K562 (cell line): ENCODE results near the gene COX14. TPM values are rescaled to one million over a fixed set of nuclear protein-coding genes. Genes with fewer than 3 reads are reported as not detected.

ENCODE experiments used
- CBX3 ChIP-seq, 2 experiments: IDR thresholded peaks; 1 replicate in 1 of 2; 2 replicates in 1 of 2; pipeline ENCODE4 v1.6.1; 2012; ENCODE audit warnings: inconsistent platforms in 2 of 2, low read length in 2 of 2, borderline replicate concordance in 1 of 2, control low read depth in 1 of 2
- HDAC2 ChIP-seq: fragments of 450-650 bp; IDR thresholded peaks from 2 replicates; pipeline ENCODE4 v1.6.1; 2016; ENCODE audit warnings: mild to moderate bottlenecking
- KLF13 ChIP-seq: fragments of 450-650 bp; IDR thresholded peaks from 2 replicates; pipeline ENCODE4 v1.6.1; 2016; ENCODE audit warnings: missing genetic modification characterization, low read depth, mild to moderate bottlenecking, missing compliant biosample characterization, moderate library complexity, borderline replicate concordance
- MAZ ChIP-seq, 2 experiments: fragments of 450-650 bp in 1 of 2; sonication (generic) in 1 of 2; formaldehyde crosslinking; IDR thresholded peaks in 1 of 2; conservative IDR thresholded peaks in 1 of 2; 2 replicates each; pipeline versions ENCODE4 v1.4.0 to v1.5.0; 2020; ENCODE audit warnings: mild to moderate bottlenecking in 1 of 2, missing genetic modification reagents in 1 of 2
- OTX1 ChIP-seq: fragments of 450-650 bp; formaldehyde crosslinking; IDR thresholded peaks from 2 replicates; pipeline ENCODE4 v1.4.0; 2022; ENCODE audit warnings: mild to moderate bottlenecking
- RCOR1 ChIP-seq, 2 experiments: IDR thresholded peaks; 2 replicates each; pipeline ENCODE4 v1.6.1; 2012; ENCODE audit warnings: low read depth in 2 of 2, low read length in 2 of 2, borderline replicate concordance in 1 of 2, improper control_type of control experiment in 1 of 2
- SIN3B ChIP-seq: fragments of 450-650 bp; IDR thresholded peaks from 2 replicates; pipeline ENCODE4 v1.6.1; 2017; ENCODE audit warnings: low read depth, mild to moderate bottlenecking, moderate library complexity
- ZBTB7A ChIP-seq: IDR thresholded peaks from 2 replicates; pipeline ENCODE4 v1.6.1; 2011; ENCODE audit warnings: low read depth, mild to moderate bottlenecking, low read length, moderate library complexity, borderline replicate concordance; ENCODE audit not compliant: control insufficient read depth
- ZNF165 ChIP-seq: fragments of 250-450 bp; sonication (Bioruptor Pico); IDR thresholded peaks from 2 replicates; pipeline ENCODE4 v1.4.0; 2020; ENCODE audit warnings: borderline replicate concordance
- polyA plus RNA-seq, 8 experiments: library from polyadenylated mRNA; depleted of rRNA in 4 of 8; stranded (reverse) in 5 of 8; unstranded in 3 of 8; fragments of >200 nt; fragmentation: Nextera tagmentation in 2 of 8; fragmentation: Illumina TruSeq in 1 of 8; extraction: Ambion mirVana in 2 of 8; extraction: Trizol in 1 of 8; gene quantifications; 2 replicates each; pipeline versions ENCODE4 v1.2.1 to v1.2.3, GENCODE V29; 2011 to 2014; ENCODE audit warnings: inconsistent platforms in 1 of 8, missing spikeins in 1 of 8
- total RNA-seq, 7 experiments: library from RNA; depleted of rRNA in 6 of 7; stranded (reverse); fragments of >200 nt in 6 of 7; fragmentation: Illumina TruSeq in 2 of 7; extraction: Trizol in 2 of 7; gene quantifications; 2 replicates each; pipeline versions ENCODE4 v1.2.1 to v1.2.3, GENCODE V29; 2011 to 2021; ENCODE audit warnings: low replicate concordance in 1 of 7
- TF ChIP-seq, protein P1 (sequence below), 2 experiments: fragments of 450-650 bp in 1 of 2; sonication (generic) in 1 of 2; formaldehyde crosslinking in 1 of 2; IDR thresholded peaks; 2 replicates each; pipeline versions ENCODE4 v1.7.1 to v1.9.0; 2016 to 2022; ENCODE audit warnings: inconsistent platforms in 1 of 2, mild to moderate bottlenecking in 1 of 2, missing genetic modification reagents in 1 of 2
- TF ChIP-seq, protein P2 (sequence below): sonication (generic); formaldehyde crosslinking; IDR thresholded peaks from 2 replicates; pipeline ENCODE4 v1.8.1; 2023; ENCODE audit warnings: mild to moderate bottlenecking, missing genetic modification reagents
- TF ChIP-seq, protein P3 (sequence below): sonication (generic); formaldehyde crosslinking; IDR thresholded peaks from 2 replicates; pipeline ENCODE4 v1.8.0; 2022; ENCODE audit warnings: mild to moderate bottlenecking, low read depth, missing genetic modification reagents

Gene COX14
- total and polyA plus RNA-seq, 9 of the 15 experiments (the other 6 are each of a cell fraction or from before 2014, with no cell fraction given): 44.4 to 269 (median 53.4) TPM

DNA sequence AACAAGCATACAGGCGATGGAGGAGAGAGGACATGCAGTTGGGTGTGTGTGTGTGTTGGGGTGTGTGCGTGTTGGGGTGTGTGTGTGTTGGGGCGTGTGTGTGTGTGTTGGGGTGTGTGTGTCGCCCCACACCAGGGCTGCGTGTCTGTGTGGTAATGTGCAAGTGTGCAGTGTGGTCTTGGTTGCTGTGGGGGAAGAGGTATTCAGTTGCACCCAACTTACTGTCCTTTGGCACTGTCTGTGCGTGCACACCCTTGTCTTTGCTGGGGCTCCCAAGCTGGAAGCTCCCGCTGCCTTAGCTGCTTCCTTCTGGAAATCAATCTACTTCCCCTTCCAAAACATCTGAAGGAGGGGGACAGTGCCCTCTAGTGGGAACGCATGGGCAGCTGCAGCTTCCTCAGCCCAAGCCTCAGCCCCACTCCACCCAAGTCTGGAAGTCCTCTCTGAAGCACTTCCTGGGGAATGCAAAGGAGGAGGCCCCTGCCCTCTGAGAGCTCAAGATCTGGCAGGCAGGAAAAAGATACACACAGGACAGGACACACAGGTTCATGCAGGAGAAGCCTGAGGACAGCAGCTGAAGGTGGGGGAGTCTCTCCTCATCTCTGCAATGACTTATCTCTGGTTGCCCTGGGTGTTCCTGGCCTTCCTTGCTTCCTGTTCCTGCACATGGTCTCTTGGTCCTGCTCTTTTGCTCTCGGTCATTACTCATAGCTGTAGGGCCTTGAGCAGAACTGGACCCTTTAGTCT lies 41.5 kb upstream of the COX14 start (continued):
- TF ChIP-seq, protein P1, sequence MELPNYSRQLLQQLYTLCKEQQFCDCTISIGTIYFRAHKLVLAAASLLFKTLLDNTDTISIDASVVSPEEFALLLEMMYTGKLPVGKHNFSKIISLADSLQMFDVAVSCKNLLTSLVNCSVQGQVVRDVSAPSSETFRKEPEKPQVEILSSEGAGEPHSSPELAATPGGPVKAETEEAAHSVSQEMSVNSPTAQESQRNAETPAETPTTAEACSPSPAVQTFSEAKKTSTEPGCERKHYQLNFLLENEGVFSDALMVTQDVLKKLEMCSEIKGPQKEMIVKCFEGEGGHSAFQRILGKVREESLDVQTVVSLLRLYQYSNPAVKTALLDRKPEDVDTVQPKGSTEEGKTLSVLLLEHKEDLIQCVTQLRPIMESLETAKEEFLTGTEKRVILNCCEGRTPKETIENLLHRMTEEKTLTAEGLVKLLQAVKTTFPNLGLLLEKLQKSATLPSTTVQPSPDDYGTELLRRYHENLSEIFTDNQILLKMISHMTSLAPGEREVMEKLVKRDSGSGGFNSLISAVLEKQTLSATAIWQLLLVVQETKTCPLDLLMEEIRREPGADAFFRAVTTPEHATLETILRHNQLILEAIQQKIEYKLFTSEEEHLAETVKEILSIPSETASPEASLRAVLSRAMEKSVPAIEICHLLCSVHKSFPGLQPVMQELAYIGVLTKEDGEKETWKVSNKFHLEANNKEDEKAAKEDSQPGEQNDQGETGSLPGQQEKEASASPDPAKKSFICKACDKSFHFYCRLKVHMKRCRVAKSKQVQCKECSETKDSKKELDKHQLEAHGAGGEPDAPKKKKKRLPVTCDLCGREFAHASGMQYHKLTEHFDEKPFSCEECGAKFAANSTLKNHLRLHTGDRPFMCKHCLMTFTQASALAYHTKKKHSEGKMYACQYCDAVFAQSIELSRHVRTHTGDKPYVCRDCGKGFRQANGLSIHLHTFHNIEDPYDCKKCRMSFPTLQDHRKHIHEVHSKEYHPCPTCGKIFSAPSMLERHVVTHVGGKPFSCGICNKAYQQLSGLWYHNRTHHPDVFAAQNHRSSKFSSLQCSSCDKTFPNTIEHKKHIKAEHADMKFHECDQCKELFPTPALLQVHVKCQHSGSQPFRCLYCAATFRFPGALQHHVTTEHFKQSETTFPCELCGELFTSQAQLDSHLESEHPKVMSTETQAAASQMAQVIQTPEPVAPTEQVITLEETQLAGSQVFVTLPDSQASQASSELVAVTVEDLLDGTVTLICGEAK (IDR thresholded peaks at IDR 0.05): peak; percentile 74
- TF ChIP-seq, protein P1 (CRISPR knock-in tag; IDR thresholded peaks at IDR 0.05): no peak
- TF ChIP-seq KLF13 (tag) (no peak), HDAC2 (0 out of 2 replicates have a peak, but pooled peaks have one; percentile 52), MAZ (CRISPR knock-in tag; conservative IDR thresholded peaks at IDR 0.05 in 1 of 2, IDR thresholded peaks at IDR 0.05 in 1 of 2) (peak in 1 of 2 experiments; percentile 52; a peak in 3 of 4 replicates), CBX3 (IDR thresholded peaks at IDR 0.05; ENCODE audit: borderline replicate concordance in 1 of 2, low read length in 2 of 2) (peak in 1 of 2 experiments; percentile 44; a peak in 1 of 3 replicates), OTX1 (CRISPR knock-in tag) (peak; percentile 9; the same call in 1 of the 2 replicates), SIN3B (no peak), ZBTB7A (0 out of 2 replicates have a peak, but pooled peaks have one; percentile 10), ZNF165 (CRISPR knock-in tag) (0 out of 2 replicates have a peak, but pooled peaks have one; percentile 12), RCOR1 (IDR thresholded peaks at IDR 0.05; ENCODE audit: borderline replicate concordance in 1 of 2, low read depth in 2 of 2, low read length in 2 of 2) (peak in 1 of 2 experiments; percentile 40; a peak in 1 of 4 replicates)
- TF ChIP-seq, protein P2, sequence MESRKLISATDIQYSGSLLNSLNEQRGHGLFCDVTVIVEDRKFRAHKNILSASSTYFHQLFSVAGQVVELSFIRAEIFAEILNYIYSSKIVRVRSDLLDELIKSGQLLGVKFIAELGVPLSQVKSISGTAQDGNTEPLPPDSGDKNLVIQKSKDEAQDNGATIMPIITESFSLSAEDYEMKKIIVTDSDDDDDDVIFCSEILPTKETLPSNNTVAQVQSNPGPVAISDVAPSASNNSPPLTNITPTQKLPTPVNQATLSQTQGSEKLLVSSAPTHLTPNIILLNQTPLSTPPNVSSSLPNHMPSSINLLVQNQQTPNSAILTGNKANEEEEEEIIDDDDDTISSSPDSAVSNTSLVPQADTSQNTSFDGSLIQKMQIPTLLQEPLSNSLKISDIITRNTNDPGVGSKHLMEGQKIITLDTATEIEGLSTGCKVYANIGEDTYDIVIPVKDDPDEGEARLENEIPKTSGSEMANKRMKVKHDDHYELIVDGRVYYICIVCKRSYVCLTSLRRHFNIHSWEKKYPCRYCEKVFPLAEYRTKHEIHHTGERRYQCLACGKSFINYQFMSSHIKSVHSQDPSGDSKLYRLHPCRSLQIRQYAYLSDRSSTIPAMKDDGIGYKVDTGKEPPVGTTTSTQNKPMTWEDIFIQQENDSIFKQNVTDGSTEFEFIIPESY (CRISPR knock-in tag): 0 out of 2 replicates have a peak, but pooled peaks have one; percentile 26
- TF ChIP-seq, protein P3, sequence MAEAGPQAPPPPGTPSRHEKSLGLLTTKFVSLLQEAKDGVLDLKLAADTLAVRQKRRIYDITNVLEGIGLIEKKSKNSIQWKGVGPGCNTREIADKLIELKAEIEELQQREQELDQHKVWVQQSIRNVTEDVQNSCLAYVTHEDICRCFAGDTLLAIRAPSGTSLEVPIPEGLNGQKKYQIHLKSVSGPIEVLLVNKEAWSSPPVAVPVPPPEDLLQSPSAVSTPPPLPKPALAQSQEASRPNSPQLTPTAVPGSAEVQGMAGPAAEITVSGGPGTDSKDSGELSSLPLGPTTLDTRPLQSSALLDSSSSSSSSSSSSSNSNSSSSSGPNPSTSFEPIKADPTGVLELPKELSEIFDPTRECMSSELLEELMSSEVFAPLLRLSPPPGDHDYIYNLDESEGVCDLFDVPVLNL (CRISPR knock-in tag): 0 out of 2 replicates have a peak, but pooled peaks have one; percentile 26
